SK-N-SH (cell line): ENCODE measurements around the gene BTG1.

Source experiments
- IRF3 ChIP-seq: fragments of 150-350 bp; IDR thresholded peaks from 2 replicates; pipeline ENCODE4 v1.6.1; 2016; ENCODE audit warnings: mild to moderate bottlenecking, low read depth, low read length
- SMC3 ChIP-seq: IDR thresholded peaks from 2 replicates; pipeline ENCODE4 v1.6.1; 2012; ENCODE audit warnings: low read depth, low read length, improper control_type of control experiment

GRCh38 chr12:92194561-92194960, 48.9 kb upstream of the BTG1 start:
- TF ChIP-seq SMC3, result no peak
- TF ChIP-seq IRF3, result no peak
